GM18499 (cell line): ENCODE measurements around the gene C1orf56.

Source experiments
- ATAC-seq: cut with Tn5 transposase; IDR thresholded peaks from one replicate; pipeline ENCODE4 v1.9.1; 2021; ENCODE audit warnings: moderate number of reproducible peaks; ENCODE audit not compliant: insufficient read depth, unreplicated experiment

C1orf56 gene

DNA sequence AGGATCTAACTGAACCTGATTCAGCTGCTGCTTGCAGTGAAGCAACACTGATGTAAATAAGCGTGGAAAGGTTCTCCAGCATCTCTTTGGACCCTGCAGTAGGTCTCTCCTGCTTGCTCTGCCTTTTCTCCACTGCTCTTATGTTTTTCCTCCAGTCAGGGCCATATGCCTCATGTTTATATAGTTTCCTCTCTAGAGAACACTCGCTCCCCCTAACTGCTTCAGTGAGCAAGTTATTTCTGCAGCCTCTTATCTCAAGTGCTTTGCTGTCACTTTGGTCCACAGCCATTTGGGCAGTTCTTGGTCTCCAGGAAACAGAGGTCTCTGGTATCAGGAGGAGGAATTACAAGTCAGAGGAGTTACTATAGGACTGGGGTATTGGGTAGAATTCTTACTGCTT is 34.0 kb upstream of the C1orf56 start:
- ATAC-seq, result no peak

DNA sequence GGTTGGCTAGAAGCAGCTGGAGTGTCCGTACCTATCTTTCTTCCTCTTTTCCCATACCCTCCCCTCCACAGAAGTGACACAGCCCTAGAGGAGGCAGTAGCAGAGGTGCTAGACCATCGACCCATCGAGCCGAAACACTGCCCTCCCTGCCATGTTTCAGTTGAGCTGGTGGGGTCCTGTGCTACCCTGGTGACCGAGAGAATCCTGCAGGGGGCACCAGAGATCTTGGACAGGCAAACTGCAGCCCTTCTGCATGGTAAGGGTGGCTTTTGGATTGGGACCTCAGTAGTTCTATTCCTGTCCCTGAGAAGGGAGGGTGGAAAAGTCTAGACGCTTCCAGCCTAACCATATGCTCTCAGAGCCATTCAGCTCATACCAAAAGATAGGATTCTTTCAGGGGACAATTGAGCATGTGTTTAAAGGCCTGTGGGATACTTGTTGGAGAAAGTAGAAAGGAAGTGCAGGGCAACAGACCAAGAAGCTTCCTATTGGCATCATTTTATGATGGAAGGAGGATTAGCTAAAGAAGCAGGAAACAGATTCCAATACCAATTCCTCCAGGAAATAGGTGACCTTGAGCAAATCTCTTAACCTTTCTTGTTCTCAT is 22.9 kb upstream of the C1orf56 start:
- no peak for ATAC-seq

- no peak for ATAC-seq
These were observed 21.1 kb upstream of the C1orf56 start for GRCh38 chr1:151026460-151026859.

- ATAC-seq, result no peak
These were observed 15.4 kb upstream of the C1orf56 start for GRCh38 chr1:151032164-151032563.

GRCh38 chr1:151035167-151035566 is 12.4 kb upstream of the C1orf56 start:
- ATAC-seq, result no peak

GRCh38 chr1:151036356-151036755 is 11.2 kb upstream of the C1orf56 start, which contains the start of gene BNIPL:
BNIPL (plus strand) TSS chr1:151036586; CDS start chr1:151036726, 140 bp downstream.
- ATAC-seq, result no peak

DNA sequence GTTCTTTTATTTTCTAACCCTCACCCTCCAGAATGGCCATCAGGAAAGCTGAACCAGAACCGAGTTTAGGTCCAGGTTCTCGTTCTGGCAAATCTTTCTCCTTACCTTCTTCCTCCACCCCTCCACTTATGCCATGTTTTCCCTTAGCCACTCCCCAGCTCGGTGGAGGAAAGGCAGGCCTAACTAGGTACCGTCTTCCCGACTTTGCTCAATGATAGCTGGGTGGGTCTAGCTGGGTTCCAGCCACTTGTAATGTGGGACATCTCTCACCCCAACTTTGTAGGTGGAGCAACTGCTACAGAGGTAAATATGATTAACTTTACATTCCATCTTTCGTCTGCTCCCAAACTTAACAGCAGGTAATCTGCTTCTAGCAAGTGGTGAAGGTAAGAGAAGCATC is 10.5 kb upstream of the C1orf56 start:
- no peak for ATAC-seq

- no peak for ATAC-seq
These were observed 8.0 kb upstream of the C1orf56 start for GRCh38 chr1:151039521-151039920.

DNA sequence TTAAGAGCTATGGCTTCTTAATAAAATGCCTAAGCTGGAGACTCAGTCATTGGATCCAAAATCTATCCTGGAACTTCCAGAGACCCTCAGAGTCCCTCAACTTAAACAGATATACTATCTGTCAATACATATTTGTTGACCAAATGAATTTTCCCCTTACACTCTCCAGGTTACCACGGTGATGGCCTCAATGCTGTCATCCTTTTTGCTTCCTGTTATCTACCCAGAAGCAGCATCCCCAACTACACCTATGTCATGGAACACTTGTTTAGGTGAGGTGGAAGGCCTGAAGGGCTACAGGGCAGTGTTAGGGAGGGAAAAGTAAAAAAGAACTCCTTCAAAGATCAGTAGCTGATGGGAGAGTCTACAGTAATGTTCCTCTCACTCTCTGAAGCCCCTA is 4.4 kb upstream of the C1orf56 start:
- ATAC-seq, result no peak

DNA sequence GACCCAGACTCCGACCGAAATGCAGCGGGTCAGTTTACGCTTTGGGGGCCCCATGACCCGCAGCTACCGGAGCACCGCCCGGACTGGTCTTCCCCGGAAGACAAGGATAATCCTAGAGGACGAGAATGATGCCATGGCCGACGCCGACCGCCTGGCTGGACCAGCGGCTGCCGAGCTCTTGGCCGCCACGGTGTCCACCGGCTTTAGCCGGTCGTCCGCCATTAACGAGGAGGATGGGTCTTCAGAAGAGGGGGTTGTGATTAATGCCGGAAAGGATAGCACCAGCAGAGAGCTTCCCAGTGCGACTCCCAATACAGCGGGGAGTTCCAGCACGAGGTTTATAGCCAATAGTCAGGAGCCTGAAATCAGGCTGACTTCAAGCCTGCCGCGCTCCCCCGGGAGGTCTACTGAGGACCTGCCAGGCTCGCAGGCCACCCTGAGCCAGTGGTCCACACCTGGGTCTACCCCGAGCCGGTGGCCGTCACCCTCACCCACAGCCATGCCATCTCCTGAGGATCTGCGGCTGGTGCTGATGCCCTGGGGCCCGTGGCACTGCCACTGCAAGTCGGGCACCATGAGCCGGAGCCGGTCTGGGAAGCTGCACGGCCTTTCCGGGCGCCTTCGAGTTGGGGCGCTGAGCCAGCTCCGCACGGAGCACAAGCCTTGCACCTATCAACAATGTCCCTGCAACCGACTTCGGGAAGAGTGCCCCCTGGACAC is 534 bp downstream of the C1orf56 start:
- ATAC-seq, result no peak

DNA sequence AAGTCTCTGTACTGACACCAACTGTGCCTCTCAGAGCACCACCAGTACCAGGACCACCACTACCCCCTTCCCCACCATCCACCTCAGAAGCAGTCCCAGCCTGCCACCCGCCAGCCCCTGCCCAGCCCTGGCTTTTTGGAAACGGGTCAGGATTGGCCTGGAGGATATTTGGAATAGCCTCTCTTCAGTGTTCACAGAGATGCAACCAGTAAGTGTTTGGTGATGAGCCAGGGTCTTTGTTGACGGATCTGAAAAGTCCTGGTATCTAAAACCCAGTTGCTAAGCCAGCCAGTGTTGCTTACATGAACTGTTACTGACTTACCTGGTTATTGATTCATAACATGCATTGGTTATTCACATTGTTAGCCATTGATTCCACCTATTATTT is 1.1 kb downstream of the C1orf56 start:
- no peak for ATAC-seq

GRCh38 chr1:151049458-151049857 is 1.9 kb downstream of the C1orf56 start:
- ATAC-seq, result no peak

DNA sequence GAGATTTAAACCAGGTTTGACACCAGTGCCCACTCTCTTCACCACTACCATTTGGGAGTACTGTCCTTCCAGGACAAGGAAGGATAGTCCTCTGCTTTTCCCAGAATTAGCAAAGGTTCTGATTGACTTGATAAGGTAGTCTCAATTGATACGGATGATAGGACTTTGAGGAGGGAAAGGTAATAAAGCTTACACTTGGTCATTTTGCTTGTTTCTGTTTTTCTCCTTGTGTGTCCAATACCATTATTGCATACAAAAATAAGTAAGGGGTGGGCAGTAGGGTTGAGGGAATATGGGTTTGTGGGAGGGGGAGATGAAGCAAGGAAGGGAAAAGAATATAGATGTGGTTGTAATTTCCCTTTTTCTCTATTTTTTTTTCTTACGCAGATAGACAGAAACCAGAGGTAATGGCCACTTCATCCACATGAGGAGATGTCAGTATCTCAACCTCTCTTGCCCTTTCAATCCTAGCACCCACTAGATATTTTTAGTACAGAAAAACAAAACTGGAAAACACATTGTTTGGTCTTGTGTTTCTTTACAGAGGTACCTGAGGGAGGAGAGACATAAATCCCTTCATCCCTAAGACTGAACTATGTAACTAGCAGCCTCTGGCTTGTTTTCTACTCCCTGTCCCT is 2.6 kb downstream of the C1orf56 start:
- no peak for ATAC-seq

- ATAC-seq, result no peak
These were observed 3.9 kb downstream of the C1orf56 start for GRCh38 chr1:151051356-151052009.

DNA sequence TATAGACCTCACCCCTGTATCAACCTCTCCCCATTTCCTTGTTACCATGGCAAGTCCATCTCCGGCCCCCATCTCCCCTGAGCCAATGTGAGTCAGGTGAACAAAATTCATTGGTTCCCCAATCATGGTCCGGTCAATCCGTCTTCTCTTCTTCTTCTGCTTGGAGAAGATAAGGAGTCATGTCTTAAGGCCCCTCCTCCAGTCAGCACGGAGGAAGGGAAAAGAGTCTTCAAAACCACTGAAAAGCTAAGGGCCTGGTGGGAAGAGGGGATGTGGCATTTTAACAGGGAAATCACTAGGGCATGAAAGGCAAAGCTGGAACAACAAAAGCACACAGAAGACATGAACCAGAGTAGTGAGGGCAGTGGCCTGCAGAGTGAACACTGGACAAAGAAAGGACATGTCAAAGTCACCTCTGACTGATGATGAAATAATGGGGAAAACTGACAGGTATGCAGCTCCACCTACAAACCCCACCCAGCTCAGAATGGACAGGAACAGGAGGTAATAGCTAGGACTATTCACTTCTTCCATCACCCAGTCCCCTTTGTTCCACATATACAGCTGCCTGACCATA is 7.5 kb downstream of the C1orf56 start:
- no peak for ATAC-seq

GRCh38 chr1:151055581-151055980 is 8.0 kb downstream of the C1orf56 start:
- ATAC-seq, result no peak

- ATAC-seq, result no peak
These were observed 8.6 kb downstream of the C1orf56 start for GRCh38 chr1:151056149-151056548.

DNA sequence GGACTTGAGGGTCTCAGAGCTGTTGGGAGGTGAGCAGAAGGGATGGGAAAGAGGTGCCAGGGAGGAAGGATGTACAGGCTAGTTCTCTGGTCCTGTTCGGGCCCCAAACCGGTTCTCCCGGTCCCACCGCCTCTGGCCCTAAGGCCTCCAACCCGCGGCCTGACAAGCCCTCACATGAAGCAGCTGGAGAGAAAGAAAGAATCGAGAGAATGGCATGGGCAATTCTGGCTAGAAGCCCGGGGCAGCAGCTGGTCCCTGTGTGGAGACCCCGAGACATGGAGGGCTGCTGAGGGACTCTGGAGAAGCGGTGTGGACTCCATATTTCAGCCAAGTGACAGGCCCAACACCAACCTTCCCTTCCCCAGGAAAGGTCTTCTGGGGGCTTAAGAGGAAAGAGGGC is 11.1 kb downstream of the C1orf56 start:
- ATAC-seq, result no peak

GRCh38 chr1:151059109-151060006 is 11.8 kb downstream of the C1orf56 start, which contains the start of gene CDC42SE1:
CDC42SE1 (minus strand) TSS chr1:151059622; CDS start chr1:151055730, 3,892 bp downstream.
- ATAC-seq, result peak; percentile 51
